Adrenal gland (tissue), 5 donors: ENCODE results near the gene ABCC11.

Source experiments
- CTCF ChIP-seq, 6 experiments: fragments of 450-650 bp in 4 of 6; fragments of 200-600 bp in 2 of 6; sonication (generic) in 1 of 6; IDR thresholded peaks; 1 replicate in 5 of 6; 2 replicates in 1 of 6; pipeline versions ENCODE4 v1.5.1 to v1.8.0; 2016 to 2021; ENCODE audit warnings: antibody characterized with exemption in 6 of 6, mild to moderate bottlenecking in 2 of 6, moderate library complexity in 1 of 6
- POLR2A ChIP-seq, 2 donors: fragments of 450-650 bp; IDR thresholded peaks; one replicate each; pipeline ENCODE4 v1.6.1; 2017; ENCODE audit warnings: antibody characterized with exemption in 2 of 2, mild to moderate bottlenecking in 2 of 2, moderate library complexity in 1 of 2
- donor health status: DM: no; HTN: no; CAD: no.

GRCh38 chr16:48247311-48247710 lies at the start of gene ABCC11:
- TF ChIP-seq POLR2A (IDR thresholded peaks at IDR 0.05) (no peak), CTCF (IDR thresholded peaks at IDR 0.05) (no peak)
